ENCODE measurements around the gene TPRX2.
"Not testable (repeated sequence)": the region's sequence is repeated elsewhere in the genome, so short reads cannot be mapped to it uniquely, and the experiment has no call there.

Gene TPRX2

DNA sequence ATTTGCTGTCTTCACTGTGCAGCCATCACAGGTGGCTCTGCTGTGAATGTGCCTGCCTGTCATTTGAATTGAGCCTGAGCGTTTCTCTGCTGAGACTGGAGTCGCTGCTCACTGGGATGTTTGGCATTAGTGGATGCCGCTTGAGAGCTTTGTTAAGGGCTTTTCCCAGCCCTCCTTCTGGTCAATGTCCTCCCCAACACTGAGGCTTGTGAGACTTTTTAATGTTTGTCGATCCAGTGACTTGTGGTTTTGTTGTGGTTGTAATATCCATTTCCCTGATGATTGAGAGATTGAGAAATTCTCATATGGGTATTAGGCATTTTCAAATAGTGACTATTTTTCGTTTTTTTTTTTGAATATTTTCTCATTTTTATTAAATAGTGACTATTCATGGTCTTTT, 2.6 kb downstream of the TPRX2 start:
- DNase-seq (ENCODE audit: low spot score) (no peak), FAIRE-seq (no peak)

DNA sequence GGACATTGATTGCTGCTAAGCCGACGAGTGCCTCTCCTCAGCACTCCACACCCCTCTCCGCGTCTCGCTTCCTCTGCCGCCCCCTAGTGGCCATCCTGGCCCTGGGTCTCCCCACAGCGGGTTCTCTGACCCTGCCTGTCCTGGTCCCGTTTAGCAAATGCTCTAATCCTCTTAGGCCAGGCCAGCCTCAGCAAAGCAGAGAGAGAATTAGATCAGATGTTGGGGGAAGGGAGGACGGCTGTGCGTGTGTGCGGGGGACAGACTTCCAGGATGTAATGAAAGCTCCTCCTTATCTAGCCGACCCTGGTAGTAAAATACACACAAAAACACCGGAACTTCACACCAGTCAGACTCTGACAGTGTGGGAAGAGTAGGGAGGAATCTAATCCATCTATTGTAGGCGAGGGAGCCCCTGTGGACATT, 4.5 kb downstream of the TPRX2 start:
- FAIRE-seq (no peak), DNase-seq (ENCODE audit: low spot score) (peak; percentile 89)

- DNase-seq (ENCODE audit: low spot score) (no peak), FAIRE-seq (no peak)
Measured at GRCh38 chr19:47865166-47865565, 6.1 kb downstream of the TPRX2 start.

DNA sequence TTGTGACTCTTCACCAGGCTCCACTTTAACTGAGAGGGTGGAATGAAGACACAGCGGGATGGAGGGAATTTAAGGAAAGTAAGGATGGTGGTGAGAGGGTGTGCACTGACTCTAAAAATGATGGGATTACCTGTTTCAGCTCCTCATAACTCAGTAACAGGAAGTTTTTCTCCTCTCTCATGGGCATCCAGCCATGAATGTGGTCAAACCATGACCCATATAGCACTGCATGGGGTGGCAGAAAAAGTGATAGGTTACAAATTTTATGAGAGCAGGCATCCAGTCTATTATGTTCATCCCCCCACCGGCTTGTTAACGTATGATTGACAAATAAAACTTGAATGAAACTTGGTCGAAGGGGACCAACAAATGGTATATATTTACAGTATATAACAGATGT, 19.9 kb downstream of the TPRX2 start:
- DNase-seq (ENCODE audit: low spot score), result no peak
- FAIRE-seq, result no peak

DNA sequence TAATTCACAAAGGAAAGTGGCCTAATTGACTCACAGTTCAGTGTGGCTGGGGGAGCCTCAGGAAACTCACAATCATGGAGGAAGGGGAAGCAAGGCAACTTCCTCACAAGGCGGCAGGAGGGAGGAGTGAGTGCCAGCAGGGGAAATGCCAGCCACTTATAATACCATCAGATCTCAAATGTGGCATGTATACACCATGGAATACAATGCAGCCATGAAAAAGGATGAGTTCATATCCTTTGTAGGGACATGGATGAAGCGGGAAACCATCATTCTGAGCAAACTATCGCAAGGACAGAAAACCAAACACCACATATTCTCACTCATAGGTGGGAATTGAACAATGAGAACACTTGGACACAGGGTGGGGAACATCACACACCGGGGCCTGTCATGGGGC, 20.4 kb downstream of the TPRX2 start:
- not testable (repeated sequence) for DNase-seq (ENCODE audit: low spot score); FAIRE-seq

- FAIRE-seq (no peak), DNase-seq (ENCODE audit: low spot score) (no peak)
Measured at GRCh38 chr19:47881757-47882156, 22.7 kb downstream of the TPRX2 start.

DNA sequence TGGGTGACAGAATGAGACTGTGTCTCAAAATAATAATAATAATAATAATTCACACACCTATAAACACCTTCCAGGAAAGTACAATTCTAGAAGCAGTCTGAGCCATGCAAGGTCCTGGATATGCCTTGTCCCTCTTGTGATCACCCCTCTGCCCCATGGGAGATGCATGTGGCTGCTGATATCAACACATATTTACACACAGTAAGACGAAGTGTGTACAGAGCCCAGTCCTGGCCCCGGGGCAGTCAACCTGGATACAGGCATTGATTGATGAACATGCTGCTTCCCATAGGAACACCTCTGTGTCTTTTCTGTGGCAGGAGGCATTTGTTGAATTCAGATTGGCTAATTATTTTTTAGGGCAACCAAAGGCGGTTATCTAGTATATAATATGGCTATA, 23.9 kb downstream of the TPRX2 start:
- DNase-seq (ENCODE audit: low spot score) (no peak), FAIRE-seq (no peak)

- DNase-seq (ENCODE audit: low spot score), result no peak
- FAIRE-seq, result no peak
Measured at GRCh38 chr19:47885067-47885463, 26.0 kb downstream of the TPRX2 start.

DNA sequence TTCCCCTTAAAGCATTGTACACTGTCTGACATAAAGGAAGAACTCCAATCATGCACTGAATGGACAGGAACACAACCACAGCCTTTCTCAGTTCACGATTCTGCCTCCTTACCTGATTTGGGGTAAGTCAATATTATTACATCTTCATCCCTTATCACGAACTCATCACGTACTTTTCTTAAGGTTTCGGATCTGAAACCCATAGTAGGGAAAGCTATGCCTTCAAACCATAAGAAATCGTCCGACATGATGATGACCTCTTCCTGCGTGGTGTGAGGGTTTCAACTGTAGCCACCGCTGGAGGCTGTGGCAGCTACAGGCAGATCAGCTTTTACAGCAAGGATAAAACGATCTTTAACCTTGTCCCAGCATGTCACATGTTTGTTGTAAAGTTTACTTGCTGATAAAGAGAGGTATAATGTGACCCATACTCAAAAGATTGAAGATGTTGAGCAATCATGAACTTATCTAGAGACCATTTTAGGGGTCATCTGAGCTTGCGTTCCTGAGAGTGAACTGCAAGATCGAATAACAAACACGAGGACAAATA, 27.1 kb downstream of the TPRX2 start, which contains the start of gene SULT2A1:
TSS of gene SULT2A1 (minus strand) at position 306 of the 550 bp plus-strand sequence. CDS start at position 248, 58 bp downstream.
- DNase-seq (ENCODE audit: low spot score) (no peak), FAIRE-seq (no peak)

DNA sequence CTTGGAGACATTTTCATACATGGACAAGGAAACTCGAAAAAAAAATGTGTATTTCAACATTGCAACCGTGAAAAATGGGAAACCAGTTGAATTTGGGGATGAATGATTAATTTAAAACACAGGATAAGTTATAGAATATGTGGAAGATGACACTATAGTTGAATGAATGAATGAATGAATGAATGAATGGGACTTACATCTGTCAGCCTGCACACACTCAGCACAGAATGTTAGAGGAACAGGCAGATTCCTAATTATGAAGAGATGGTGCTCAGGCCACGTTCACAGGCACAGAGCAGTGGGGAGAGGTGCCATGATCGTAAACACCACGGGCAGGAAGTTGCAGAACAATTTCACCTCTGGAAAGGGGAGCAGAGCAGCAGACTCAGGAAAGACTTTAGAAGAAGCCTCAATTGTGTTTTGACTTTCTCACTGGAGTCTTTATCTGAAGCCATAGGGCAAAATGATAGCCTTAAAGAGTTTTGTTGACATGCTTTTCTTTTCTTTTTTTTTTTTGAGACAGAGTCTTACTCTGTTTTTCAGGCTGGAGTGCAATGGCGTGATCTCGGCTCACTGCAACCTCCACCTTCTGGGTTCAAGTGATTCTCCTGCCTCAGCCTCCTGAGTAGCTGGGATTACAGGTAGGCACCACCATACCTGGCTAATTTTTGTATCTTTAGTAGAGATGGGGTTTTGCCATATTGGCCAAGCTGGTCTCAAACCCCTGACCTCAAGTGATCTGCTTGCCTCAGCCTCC, 32.0 kb downstream of the TPRX2 start:
- DNase-seq (ENCODE audit: low spot score) (no peak), FAIRE-seq (no peak)

GRCh38 chr19:47891622-47891922, 32.5 kb downstream of the TPRX2 start:
- no peak for DNase-seq (ENCODE audit: low spot score)
- no peak for FAIRE-seq

GRCh38 chr19:47891923-47892666, 33.1 kb downstream of the TPRX2 start:
- no peak for FAIRE-seq

GRCh38 chr19:47895165-47895782, 36.2 kb downstream of the TPRX2 start:
- DNase-seq (ENCODE audit: low spot score), result no peak

More at GRCh38 chr19:47891923-47892666, 33.1 kb downstream of the TPRX2 start:
- DNase-seq (ENCODE audit: low spot score), result no peak

DNA sequence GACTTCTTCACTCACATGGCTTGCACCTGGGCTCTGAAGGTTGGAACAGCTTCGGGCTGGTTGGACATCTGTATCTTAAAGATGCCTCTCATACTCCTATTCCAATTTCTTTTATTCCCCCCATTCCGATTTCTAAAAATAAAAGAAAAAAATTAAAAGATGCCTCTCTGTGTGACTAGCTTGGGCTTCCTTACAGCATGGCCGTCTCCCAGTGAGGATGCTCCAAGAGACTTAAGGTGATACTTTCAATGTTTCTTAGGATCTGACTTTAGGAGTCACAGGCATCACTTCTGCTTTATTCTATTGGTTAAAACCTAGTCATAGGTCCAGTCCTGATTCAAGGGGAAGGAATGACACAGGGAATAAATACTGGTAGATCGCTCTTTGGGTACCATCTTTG, 37.0 kb downstream of the TPRX2 start:
- no peak for FAIRE-seq
- no peak for DNase-seq (ENCODE audit: low spot score)

More at GRCh38 chr19:47895165-47895782, 36.2 kb downstream of the TPRX2 start:
- no peak for FAIRE-seq

- FAIRE-seq (no peak), DNase-seq (ENCODE audit: low spot score) (no peak)
Measured at GRCh38 chr19:47896773-47897172, 37.7 kb downstream of the TPRX2 start.

DNA sequence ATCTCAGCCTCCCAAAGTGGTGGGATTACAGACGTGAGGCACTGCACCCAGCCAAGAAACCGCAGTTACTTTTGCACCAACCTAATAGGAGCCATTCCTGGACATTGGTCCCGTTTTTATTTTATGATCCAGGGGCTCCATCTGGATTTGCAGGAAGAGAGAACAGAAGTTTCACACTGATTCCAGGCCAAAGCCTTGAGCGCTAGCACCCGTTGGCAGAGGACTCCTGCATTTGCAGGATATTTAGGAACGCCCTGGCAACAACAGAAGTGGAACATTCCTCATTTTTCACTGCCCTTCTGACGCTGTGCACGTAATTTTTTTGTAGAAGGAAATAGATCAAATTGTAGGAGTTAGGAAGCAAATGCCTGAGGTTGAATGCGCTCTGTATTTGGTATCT, 38.8 kb downstream of the TPRX2 start:
- DNase-seq (ENCODE audit: low spot score) (no peak), FAIRE-seq (no peak)

GRCh38 chr19:47899335-47899734, 40.3 kb downstream of the TPRX2 start:
- FAIRE-seq (no peak), DNase-seq (ENCODE audit: low spot score) (no peak)

GRCh38 chr19:47901370-47901769, 42.3 kb downstream of the TPRX2 start:
- FAIRE-seq (no peak), DNase-seq (ENCODE audit: low spot score) (no peak)

DNA sequence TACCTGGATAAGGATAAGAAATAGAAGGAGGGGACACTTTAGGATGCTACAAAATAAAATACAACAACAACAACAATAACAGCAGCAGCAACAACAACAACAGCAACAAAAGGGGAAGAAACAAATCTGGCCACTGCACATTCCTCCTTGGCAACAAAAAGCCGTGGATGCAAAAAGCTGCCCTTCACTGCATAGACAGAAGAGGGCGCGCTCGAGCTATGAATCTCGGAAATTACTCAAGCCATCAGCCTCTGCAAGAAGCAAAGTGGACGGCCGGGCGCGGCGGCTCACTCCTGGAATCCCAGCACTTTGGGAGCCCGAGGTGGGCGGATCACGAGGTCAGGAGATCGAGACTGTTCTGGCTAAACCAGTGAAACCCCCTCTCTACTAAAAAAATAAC, 50.3 kb downstream of the TPRX2 start:
- FAIRE-seq; DNase-seq (ENCODE audit: low spot score): not testable (repeated sequence)

GRCh38 chr19:47910191-47910590, 51.2 kb downstream of the TPRX2 start:
- DNase-seq (ENCODE audit: low spot score); FAIRE-seq: not testable (repeated sequence)

Data from urothelium cell line (cell line).